Suprapubic skin (tissue), 3 donors: ENCODE results near the gene SORCS2.

ENCODE experiments used
- POLR2A ChIP-seq, 2 donors: fragments of 450-650 bp; IDR thresholded peaks; one replicate each; pipeline ENCODE4 v1.6.1; 2017; ENCODE audit warnings: antibody characterized with exemption in 2 of 2, mild to moderate bottlenecking in 2 of 2, moderate library complexity in 2 of 2
- TF ChIP-seq, protein P1 (sequence below), 2 donors: fragments of 200-600 bp in 1 of 2; fragments of 450-650 bp in 1 of 2; sonication (generic) in 1 of 2; IDR thresholded peaks; one replicate each; pipeline ENCODE4 v1.5.1; 2016 to 2019; ENCODE audit warnings: antibody characterized with exemption in 2 of 2, mild to moderate bottlenecking in 1 of 2, moderate library complexity in 1 of 2

- TF ChIP-seq, protein P1, sequence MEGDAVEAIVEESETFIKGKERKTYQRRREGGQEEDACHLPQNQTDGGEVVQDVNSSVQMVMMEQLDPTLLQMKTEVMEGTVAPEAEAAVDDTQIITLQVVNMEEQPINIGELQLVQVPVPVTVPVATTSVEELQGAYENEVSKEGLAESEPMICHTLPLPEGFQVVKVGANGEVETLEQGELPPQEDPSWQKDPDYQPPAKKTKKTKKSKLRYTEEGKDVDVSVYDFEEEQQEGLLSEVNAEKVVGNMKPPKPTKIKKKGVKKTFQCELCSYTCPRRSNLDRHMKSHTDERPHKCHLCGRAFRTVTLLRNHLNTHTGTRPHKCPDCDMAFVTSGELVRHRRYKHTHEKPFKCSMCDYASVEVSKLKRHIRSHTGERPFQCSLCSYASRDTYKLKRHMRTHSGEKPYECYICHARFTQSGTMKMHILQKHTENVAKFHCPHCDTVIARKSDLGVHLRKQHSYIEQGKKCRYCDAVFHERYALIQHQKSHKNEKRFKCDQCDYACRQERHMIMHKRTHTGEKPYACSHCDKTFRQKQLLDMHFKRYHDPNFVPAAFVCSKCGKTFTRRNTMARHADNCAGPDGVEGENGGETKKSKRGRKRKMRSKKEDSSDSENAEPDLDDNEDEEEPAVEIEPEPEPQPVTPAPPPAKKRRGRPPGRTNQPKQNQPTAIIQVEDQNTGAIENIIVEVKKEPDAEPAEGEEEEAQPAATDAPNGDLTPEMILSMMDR (IDR thresholded peaks at IDR 0.05) = no peak
- no peak for TF ChIP-seq POLR2A (IDR thresholded peaks at IDR 0.05)
Observed at GRCh38 chr4:7693237-7693608, 500.9 kb downstream of the SORCS2 start.
